Measurements from ENCODE around the gene EGLN1.

Gene EGLN1

DNA sequence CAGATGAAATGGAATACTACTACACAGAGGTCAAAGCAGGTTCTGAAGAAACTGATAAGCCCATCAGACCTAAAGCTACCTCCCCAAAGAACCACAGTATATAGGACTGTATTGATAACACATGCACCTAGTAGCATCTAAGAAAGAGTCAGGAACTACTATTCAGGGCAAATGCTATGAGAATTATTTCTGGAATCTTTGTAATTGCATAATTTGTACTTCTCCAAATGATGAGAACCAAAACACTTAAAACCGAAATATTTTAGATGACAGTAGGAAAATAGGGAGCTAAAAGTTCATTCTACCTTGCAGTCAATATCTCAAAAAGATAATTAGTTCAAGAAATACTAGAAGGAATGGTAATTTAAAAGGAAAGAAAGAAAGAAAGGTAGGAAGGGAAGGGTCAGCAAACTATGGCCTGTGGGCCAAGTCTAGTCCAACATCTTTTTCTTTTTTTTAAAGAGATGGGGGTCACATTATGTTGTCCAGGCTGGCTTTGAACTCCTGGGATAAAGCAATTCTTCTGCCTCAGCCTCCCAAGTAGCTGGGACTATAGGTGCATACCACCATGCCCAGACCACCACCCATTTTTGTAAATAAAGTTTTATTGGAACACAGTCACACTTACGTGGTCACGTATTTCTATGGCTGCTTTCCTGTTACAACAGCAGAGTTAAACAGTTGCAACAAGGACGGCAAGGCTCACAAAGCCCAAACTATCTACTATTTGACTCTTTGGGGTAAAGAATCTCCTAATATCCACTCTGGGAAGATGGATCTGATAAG is 24.0 kb downstream of the EGLN1 start:
- no peak for DNase-seq (ENCODE audit: low read depth in 2 of 3, low spot score in 1 of 3)

DNA sequence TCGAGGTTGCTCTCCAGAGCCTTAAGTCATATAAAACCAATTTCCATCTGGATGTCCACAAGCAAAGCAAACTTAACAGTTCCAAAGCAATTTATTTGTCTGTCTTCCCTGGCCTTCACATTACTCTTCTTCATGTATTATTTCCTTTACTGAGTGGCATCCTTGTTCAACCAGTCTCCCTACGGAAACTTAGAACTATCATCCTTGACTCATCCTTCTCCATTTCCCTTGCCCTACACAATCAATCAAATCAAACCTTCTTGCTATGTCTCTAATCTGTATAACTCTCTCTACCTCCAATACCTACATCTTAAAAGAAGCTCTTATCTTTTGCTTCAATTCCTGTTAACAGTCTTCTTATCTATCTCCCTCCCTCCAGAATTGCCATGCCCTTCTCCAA is 25.4 kb downstream of the EGLN1 start:
- no peak for DNase-seq (ENCODE audit: low read depth in 2 of 3, low spot score in 1 of 3)

DNA sequence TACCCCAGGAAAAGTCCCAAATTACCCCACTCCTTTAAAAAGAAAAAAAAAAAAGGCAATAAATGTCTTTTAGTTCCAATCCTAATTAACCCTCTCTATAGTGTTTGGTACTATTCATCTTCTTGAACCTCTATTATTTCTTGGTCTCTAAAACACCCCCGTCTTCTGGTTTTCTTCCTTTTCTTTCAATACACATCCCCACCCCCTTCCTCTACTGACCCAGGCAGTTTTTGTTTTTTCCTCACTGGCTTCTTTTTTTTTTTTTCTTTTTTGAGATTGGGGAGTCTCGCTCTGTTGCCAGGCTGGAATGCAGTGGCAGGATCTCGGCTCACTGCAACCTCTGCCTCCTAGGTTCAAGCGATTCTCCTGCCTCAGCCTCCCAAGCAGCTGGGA is 26.1 kb downstream of the EGLN1 start:
- DNase-seq (ENCODE audit: low read depth in 2 of 3, low spot score in 1 of 3), result no peak

DNA sequence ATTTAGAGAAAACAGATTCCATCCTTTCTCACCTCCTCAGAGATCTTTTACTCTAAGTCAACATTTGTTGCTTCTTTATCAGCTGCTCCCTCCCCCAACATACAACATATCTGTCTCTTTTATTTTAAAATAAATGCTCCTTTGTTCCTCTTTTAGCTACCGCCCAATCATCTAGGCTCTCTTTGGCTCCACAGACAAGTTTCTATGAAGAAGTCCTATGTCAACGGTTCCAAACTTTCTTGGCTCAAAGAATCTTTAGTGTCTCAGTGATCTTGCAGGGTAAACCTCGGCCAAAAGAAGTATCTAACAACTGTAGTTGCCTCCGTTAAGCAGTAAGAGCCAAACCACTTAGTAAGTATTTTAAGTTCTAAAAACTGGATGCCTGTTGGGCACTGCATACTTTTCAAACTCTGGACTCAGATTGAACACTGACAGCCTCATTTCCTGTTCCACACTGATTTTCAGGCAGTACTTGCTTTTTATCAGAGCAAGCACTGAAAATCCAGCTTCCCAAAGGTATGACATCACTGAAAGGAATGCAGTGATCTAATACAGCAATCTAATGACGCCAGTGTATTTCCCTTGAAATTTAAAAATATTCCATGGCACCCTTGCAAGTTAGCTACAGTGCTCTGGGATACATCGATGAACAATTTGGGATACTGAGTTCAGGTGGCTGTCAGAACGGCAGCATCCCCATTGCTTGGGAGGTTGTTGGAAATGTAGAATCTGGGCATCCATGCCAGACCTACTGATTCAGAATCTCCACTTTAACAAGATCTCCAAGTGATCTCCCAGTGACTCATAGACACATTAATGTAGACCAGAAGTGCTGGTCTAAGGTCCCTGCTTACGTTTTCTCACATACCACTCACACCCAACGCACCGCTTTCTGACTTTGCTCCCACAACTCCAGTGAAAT is 26.8 kb downstream of the EGLN1 start:
- DNase-seq (ENCODE audit: low read depth in 2 of 3, low spot score in 1 of 3), result no peak

DNA sequence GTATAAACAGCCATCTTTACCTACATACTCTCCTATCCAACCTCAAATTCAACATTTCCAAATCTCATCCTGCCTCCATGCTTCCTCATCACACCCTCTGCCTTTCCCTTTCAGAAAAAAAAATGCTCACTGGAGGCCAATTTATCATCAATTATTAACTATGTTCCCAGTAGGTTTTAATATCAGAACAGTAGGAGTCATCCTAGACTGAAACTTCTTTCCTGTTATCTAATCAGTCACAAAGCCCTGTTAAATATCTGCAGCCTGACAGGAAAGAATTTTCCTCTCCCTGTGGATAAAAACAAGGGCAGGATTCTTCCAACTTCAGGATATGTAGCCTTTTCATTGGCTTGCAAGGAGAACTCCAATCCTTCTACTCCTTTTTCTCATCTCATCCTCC is 28.4 kb downstream of the EGLN1 start:
- no peak for DNase-seq (ENCODE audit: low read depth in 2 of 3, low spot score in 1 of 3)

DNA sequence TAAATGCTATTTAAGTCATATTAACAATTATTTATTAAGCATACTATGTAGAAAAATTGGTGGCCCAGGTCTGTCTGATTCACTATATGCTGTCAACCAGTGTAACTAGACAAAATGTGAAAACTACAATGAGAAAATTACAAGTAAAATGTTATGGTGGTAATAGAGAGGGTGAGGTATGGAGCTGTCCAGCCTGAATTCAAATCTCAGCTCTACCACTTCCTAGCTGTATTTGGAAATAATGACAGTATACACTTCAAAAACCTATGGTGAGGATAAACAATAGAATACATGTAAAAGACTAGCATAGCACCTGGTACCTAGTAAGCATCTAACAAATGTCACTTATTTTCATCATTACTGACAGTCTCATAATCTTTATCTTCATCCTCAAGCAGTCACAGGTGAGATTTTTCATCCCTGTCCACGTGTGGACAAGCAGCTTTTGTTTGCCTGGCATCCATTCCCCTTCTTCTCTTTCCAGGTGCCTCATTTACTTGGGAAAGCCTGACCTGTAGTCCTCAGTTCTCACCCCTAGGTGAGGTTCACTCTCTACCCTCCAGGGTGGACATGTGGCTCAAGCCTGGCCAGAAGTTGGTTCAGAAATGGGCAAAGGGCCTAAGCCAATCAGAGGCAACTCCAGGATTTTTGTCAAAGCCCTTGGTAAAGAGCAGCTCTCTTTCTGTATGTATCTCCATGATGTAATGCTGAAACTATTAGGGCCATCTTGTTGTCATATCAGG is 29.5 kb downstream of the EGLN1 start:
- no peak for DNase-seq (ENCODE audit: low read depth in 2 of 3, low spot score in 1 of 3)

DNA sequence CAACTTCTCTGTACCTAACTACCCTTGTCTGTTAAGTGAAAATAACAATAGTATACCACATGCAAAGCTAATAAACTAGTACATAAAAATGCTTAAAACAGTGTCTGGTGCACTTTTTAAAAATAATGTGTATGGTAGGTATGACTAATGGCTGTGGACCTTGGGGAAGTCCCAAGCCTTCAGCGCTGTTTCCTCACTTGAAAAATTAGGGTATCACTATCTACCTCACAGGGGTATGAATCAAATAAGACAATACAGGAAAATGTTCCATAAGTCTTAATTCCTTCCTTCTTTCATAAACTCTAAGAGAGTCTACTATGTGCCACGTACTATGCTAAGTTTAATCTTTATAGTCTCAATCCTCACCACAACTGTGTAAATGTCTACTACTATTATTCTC is 32.0 kb downstream of the EGLN1 start:
- DNase-seq (ENCODE audit: low read depth in 2 of 3, low spot score in 1 of 3), result no peak

DNA sequence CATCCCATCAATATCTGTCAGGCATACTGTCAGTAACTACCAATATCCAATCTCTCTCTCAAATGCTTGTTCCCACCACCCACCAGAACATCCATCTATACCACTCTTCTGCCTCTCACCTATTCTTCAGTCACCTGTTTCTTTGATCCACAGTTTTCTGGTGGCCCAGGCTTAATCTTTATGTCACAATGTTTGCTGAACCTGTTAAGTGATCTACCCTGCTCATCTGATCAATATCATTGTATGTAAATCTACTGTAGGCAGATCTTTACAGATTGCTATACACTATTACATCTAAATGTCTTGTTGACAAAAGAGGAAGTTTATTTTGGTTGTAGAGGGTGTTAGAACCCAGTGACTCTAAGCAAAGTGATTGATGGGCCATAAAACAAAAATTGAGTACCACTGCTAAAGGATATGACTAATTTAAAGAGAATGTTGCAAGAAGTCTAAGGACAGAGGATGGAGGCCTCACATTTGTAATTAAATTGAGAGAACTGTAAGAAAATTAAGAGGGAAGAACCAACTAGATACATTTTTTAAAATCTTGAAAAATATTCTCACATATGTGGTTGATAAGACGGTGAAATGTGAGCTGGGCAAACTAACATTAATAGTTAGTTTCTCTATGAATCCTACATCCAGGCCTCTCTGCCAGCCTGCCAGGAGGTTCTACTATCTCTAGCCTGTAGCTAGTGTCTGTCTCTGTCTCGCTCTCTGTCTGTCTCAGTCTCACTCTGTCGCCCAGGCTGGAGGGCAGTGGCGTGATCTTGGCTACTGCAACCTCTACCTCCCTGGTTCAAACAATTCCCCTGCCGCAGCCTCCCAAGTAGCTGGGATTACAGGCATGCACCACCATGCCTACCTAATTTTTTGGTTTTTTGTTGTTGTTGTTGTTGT is 34.1 kb downstream of the EGLN1 start:
- DNase-seq (ENCODE audit: low read depth in 2 of 3, low spot score in 1 of 3), result no peak

DNA sequence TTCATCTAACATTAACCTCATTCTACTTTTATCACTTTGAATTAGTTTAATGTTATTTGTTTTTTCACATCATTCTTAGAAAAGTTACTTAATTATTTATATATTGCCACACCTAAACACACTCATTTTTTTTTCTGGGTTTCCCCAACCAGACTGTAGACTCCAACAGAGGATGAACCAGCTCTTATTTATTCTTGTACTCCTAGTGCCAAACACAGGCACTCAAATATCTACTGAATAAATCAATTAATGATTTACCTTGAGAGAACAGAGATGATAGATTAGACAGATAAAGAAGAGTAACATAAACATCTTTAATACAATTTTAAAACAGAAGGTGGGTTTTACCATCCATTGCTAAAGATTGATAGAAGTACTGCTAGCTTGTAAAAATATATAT is 35.6 kb downstream of the EGLN1 start:
- DNase-seq (ENCODE audit: low read depth in 2 of 3, low spot score in 1 of 3), result no peak

DNA sequence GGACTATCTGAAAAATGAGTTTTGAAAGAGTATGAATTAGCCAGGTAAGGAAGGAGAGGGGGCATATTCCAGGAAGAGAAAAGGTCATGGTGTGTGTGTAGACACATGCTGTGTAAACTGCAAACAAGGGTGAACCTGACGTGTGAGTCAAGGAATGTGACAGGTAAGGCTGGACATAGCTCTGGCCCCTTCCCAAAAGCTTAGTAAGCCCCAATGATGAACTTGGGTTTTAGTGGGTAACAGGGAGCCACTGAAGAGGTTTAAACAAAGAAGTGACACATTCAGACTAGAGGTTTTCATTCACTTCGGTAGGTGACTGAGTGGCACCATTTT is 36.7 kb downstream of the EGLN1 start:
- no peak for DNase-seq (ENCODE audit: low read depth in 2 of 3, low spot score in 1 of 3)

DNA sequence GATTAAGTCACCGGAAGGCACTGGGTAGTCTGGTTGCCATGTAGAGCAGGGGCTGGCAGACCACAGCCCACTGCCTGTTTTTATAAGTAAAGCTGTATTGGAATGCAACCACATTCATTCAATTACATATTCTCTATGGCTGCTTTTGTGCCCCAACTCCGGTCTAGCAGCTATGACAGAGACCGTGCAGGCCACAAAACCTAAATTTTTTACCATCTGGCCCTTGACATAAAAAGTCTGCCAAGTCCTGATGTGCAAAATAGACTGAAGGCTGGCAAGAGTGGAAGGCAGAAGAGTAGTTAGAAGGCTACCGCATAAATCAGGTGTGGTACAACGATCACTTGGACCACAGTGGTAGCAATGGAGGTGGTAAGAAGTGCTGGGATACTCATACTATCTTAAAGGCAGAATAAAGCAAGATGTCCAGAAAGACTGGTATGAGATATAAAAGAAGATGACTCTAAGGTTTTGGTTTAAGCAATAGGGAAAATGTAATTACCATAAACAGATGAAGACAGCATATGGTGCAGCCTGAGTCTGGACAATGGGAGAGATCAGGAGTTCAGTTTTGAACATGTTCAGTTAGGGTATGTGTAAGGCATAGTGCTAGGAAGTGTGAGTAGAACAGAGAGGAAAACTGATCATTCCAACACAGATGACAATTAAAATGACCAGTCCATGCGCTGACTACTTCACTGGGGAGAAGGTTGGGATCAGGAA is 37.2 kb downstream of the EGLN1 start:
- no peak for DNase-seq (ENCODE audit: low read depth in 2 of 3, low spot score in 1 of 3)

DNA sequence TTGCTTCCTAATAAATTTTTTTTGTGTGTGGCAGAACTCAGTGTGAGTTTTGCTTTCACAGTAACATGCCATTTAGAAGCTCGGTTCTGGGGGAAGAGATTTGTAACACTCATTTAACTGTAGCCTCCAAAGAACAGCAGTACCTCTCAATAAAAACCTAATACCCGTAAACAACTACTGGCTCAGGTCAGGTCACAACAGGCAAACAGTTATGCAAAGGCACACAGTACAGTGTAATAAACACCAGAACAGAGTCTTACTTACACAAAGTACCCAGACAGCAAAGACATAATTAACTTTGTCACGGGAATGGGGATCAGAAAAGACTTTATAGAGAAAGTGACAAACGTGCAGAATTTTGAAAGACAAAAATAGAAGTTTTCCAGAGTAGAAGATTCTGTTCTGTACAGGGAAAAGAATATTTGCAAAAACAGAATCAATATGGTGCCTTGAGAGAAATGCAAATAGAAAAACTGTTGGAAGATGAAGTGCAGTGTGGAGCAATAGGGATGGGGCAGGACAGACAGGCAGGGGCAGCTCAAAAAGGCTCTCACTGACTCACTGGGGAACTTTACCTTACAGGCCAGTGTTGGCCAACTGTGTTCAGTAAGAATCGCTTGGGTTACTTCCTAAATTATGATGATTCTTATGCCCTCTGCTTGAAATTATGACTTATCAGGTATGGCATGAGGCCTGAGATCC is 38.8 kb downstream of the EGLN1 start:
- DNase-seq (ENCODE audit: low read depth in 2 of 3, low spot score in 1 of 3), result no peak

DNA sequence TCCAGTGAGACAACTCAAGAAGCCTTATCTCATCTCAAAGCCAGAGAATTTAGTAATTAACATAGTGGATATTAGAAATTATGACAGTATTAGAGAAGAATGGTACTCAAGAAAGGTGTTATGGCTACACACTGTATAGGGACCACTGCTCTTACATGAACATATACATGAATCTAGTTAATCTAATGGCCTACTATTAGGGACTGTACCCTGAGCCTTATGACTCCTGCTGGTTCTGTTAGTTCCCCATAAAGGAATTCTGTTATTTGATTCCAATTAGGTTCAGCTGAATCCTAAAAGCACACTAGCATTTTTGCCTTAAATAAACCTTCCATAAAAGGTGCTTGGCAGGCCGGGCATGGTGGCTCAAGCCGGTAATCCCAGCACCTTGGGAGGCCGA is 39.7 kb downstream of the EGLN1 start:
- DNase-seq (ENCODE audit: low read depth in 2 of 3, low spot score in 1 of 3), result no peak

DNA sequence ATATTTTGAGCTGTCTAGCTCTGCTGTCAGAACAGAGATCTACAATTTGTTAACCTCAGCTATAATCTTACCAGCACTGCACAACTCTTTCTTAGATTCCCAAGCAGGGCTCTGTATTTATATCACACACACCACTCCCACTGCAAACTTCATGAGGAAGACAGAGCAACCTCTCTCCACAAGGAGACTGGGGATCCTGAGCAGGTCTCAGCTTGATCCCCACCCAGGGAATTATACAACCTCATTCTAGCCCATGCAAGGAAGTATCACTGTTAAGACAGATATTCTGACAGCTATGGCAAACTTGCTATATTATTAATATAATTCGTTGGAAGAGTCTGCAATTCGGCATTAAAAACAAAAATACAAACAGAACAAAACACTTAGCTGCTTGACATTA is 40.4 kb downstream of the EGLN1 start:
- DNase-seq (ENCODE audit: low read depth in 2 of 3, low spot score in 1 of 3), result no peak

DNA sequence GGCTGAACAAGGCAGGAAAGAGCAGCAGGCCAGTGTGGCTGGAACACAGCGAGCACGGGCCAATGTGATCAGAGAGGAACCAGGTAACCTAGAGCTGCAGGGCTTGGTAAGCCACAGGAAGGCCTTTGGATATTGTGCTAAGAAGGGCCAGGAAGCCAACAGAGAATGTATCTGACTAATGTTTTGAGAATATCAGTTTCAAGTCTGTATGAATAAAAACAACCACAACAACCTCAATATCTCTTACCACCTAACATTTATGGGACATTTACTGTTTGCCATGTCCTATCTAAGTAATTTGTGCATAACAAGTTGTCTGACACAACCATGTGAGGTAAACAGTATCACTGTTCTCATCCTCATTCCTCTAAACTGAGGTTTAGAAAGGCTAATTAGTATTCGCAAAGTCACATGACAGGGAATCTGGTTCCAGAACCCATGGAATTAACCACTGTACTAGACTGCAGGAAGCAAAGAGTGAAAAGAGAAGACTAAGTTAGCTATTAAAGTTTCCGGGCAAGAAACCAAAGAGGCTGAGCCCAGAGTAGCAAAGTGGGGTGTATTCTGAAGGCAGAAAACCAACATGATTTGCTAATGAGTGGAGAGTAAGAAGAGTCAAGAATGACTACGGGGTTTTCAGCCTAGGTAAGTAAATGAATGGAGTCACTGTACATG is 45.1 kb downstream of the EGLN1 start:
- DNase-seq (ENCODE audit: low read depth in 2 of 3, low spot score in 1 of 3), result no peak

DNA sequence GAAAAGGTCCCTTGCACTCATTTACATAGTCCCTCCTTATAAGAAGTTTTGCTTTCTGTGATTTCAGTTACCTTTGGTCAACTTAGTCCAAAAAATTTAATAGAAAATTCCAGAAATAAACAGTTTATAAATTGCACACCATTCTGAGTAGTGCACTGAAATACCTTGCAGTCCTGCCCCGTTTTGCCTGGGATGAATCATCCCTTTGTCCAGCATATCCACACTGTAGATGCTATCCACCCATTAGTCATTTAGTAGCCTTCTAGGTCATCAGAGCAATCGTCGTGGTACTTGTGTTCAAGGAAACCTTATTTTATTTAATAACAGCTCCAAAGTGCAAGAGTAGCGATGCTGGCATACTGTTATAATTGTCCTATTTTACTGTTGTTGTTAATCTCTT is 46.0 kb downstream of the EGLN1 start:
- no peak for DNase-seq (ENCODE audit: low read depth in 2 of 3, low spot score in 1 of 3)

DNA sequence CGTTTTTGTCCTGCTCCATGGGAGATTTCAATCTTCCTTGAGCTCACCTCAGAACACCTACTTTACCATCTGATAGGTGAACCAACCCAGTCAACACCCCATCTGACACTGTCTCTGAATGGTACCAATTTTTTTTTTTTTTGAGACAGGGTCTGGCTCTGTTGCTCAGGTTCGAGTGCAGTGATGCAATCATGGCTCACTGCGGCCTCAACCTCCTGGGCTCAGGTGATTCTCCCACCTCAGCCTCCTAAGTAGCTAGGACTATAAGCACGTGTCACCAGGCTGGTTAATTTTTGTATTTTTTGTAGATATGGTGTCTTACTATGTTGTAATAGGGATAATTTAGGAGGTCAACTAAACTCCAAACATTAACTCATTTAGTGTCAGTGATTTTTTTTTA is 47.7 kb downstream of the EGLN1 start:
- DNase-seq (ENCODE audit: low read depth in 2 of 3, low spot score in 1 of 3), result no peak

DNA sequence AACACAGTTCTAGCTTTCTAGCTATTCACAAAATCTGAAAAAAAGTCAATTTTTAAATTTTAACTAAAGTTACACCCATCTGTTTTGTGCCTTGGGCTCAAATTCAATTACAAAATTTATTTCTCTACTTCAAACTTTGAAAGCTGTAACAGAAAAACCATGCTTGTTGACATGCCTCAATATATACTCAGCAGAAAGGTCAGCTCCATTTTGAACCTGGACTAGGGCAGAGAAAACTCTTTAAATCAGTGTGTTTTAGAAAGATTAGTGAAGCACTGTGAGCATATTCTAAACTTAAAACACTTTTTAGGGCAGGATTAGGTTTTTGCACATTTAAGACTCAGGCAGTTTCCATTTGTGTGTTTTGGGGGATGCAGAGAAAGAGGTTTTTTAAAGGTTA is 49.6 kb downstream of the EGLN1 start:
- DNase-seq (ENCODE audit: low read depth in 2 of 3, low spot score in 1 of 3), result no peak

DNA sequence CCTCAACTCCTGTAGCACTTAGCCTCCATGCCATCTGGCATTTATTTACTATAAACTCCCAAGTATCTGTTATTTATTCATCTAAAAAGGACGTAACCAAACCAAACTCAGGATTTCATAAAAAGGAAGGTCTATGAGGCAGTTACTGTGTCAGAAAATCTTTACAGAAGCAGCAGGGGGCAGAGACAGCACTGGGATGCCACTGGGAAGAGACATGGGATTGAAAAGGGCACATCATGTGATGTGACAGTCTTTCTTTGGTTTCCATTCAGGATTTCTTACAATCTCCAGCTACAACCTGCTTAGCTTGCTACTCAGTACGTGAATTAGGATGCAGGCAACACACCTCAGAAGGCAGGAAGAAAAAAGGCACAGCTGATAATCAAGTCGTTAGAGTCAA is 52.8 kb downstream of the EGLN1 start:
- DNase-seq (ENCODE audit: low read depth in 2 of 3, low spot score in 1 of 3), result no peak

All from stimulated activated CD4-positive, alpha-beta T cell treated with anti-CD3 and anti-CD28 coated beads, Interleukin-12 subunit alpha, Interleukin-12 subunit beta, amount 100 ng/mL, for 48 hours (primary cell).